GM12874 (cell line): ENCODE results near the gene OSBPL2.

Experiments
- TF ChIP-seq, protein P1 (sequence below): IDR thresholded peaks from 2 replicates; pipeline ENCODE4 v1.5.1; 2011; ENCODE audit warnings: low read depth, mild to moderate bottlenecking, control low read depth, low read length, moderate library complexity; ENCODE audit not compliant: insufficient read depth

OSBPL2 gene

DNA sequence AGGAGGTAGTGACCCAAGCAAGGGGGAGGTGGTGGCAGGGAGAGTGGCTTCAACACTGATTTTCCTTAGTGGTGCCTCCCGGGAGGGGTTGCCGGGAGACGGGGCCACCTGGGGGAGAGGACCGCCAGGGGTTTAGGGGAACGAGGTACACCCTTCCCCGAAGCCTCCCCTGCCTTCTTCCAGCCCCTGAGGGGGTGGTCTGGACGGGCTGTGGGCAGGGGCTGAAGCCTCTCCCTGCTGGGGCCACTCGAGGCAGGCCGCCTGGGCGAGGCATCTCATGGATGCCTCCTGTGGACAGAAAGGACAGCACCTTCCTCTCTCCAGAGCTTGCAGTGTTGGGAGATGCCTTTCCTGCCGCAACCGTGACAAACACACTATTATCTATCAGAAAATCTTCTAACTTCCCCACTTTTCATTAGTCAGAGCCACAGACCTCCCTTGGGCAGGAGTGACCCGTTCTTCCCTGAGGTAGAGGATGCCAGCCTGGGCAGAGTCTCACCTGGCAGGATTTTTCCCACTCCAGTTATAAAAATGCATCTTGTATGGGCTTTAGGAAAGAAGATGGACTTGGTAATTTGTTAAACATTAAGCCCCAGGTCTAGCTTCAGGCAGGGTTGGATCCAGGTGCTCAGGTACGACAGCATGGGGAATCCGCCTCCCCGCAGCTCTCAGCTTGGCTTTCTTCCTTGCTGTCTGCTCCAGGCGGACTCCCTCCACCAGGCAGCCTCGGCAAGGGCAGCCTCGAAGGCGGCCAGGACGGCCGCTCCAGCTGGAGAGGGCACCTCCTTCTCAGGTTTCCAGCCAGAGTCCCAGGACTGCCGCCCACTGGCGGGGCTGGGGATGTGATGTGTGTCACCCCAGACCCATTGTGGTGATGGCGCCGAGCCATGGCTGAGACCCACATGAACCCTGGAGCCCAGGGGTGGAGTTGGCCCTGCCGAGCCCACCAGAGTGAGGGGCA is 29.2 kb upstream of the OSBPL2 start:
- TF ChIP-seq, protein P1, sequence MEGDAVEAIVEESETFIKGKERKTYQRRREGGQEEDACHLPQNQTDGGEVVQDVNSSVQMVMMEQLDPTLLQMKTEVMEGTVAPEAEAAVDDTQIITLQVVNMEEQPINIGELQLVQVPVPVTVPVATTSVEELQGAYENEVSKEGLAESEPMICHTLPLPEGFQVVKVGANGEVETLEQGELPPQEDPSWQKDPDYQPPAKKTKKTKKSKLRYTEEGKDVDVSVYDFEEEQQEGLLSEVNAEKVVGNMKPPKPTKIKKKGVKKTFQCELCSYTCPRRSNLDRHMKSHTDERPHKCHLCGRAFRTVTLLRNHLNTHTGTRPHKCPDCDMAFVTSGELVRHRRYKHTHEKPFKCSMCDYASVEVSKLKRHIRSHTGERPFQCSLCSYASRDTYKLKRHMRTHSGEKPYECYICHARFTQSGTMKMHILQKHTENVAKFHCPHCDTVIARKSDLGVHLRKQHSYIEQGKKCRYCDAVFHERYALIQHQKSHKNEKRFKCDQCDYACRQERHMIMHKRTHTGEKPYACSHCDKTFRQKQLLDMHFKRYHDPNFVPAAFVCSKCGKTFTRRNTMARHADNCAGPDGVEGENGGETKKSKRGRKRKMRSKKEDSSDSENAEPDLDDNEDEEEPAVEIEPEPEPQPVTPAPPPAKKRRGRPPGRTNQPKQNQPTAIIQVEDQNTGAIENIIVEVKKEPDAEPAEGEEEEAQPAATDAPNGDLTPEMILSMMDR, result no peak

- TF ChIP-seq, protein P1, result no peak
Observed at GRCh38 chr20:62209850-62210495, 28.3 kb upstream of the OSBPL2 start.

DNA sequence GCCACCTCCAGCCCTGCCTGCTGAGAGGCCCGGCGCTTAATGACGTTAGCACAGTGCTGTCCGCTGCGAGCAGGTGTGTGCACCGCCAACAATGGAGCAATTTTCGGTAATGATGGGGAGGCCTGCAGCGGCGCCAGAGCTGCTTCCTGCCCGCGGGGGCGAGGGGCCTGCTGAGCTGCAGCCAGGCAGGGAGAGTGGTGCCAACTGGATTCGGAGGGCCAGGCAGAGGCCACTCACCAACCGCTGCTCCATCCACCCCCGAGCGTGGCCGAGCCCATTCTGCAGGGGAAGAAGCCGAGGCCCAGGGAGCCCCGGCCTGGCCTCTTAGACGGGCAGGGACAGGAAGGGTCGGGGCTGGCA is 27.8 kb upstream of the OSBPL2 start:
- TF ChIP-seq, protein P1, result no peak

GRCh38 chr20:62211216-62211615 is 27.1 kb upstream of the OSBPL2 start:
- TF ChIP-seq, protein P1, result no peak

DNA sequence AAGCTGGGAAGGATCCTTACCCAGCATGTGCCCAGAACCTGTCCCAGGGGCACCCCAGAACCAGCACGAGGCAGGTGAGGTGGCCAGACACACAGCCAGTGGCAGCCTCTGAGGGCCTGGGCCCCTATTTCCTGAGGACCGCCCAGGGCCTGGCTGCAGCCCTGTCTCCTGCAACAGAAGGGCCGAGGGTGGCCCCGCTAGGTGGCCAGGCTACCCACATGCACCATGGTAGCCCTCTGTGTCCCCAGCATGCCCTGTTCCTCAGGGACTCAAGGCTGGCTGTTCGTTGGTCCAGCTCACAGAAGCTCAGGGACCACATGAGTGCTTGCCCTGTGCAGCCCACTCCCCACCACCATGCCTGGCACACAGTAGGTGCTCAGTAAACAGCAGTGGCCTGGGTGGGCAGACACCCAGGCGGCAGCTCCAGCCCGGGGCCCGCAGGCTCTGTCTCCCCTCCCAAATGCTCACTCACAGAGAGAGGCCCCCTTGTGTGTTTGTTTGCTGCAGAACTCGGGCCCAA is 26.5 kb upstream of the OSBPL2 start:
- TF ChIP-seq, protein P1, result no peak

DNA sequence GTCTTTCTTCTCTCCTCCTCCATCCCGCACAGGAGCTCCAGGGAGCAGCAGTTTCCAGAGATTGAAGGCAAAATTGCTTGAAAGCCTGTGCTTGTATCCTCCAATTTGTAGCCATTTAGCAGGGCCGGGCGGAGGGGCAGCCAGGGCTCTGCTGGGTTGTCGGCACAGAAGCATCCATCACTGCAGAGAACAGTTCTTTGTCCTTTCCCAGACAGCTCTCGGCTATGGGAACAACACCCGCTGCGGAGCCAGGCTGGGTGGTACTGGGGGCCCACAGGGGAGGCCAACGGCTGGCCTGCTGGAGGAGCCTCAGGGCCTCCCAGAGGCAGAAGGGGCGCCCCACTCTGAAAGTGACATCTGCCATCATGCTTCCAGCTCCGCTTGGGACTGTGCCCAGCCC is 26.0 kb upstream of the OSBPL2 start:
- TF ChIP-seq, protein P1, result no peak

DNA sequence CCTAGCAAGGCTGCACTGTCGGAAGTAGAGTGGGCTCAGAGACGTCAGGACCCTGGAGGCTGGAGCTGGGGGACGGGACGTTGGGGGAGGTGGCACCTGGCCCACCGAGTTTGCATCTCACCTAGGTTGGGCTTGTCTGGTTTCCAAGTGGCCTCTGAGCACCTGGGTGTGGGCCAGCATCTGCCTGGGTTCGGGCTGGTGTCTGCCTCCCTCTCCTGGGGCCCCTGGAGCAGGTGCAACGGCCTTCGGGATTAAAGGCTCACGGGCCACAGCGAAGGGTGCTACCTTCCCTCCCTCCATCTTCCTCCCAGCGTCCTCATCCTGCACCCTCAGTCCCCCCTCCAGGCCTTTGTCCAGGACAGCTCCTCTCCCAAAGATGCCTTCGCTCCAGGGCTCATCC is 24.3 kb upstream of the OSBPL2 start:
- TF ChIP-seq, protein P1, result no peak
